ENCODE results near the gene CFAP300.

The CFAP300 gene

DNA sequence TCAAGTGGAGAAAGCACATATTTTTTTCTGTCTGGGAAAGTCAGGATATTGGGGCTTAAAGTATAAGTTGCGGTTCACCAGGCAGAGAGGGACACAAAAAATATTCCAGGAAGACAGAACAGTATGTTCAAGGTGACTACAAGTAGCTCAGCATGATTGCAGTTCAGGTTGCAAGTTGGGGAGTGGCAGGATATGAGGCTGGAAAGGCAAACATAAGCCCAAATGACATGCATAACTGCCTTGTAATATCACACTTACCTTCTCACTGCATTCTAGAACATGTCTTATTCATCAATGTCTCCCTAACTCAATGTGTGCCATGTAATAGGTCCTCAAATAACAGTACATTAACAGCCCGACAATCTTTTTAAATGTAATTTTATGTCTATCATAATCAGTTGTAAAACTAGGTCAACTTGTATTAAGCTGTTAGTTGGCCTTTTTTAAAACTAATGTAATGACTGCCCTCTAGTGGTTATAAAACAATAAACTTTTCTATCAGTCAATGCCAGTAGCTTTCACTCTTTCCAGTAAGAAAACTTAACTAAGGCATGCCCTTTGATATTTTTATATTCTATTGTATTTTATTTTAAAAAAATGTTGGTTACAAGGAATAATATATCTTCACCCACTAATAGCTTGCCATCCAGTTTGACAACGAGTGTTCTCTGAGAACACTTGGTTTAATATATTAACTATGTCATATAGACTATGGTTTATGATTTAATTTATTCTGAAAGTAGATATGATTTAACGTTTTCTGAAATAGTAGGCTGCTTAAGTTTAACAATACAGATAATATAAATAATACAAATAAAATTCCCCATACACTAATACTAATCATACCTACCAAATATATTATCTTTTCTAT is 39.4 kb upstream of the CFAP300 start:
- Histone ChIP-seq H3K23ac (ENCODE audit: low read length) (no peak overlapping the region), H4K8ac (ENCODE audit: low read depth, low read length) (no peak overlapping the region), H3K36me3 (ENCODE audit: control insufficient read depth, insufficient read depth, low read length) (no peaks in the 10 kb centered on the region), H3K4ac (ENCODE audit: low read depth, low read length) (no peak overlapping the region), H4K5ac (ENCODE audit: low read length) (no peak overlapping the region), H3K79me1 (ENCODE audit: low read length) (no peaks in the 10 kb centered on the region), H2AK5ac (ENCODE audit: low read length) (no peak overlapping the region), H2BK5ac (ENCODE audit: low read length) (no peak overlapping the region), H3K27me3 (ENCODE audit: insufficient read depth, low read length, poor library complexity) (no peaks in the 10 kb centered on the region), H3K27ac (ENCODE audit: low read depth, low read length) (no peak overlapping the region), H3K56ac (ENCODE audit: low read length) (no peak overlapping the region), H3K4me2 (ENCODE audit: low read length) (peak overlapping the region; percentile 3), H3K18ac (ENCODE audit: low read length) (no peak overlapping the region), H3K79me2 (ENCODE audit: control insufficient read depth, insufficient read depth, low read length) (no peaks in the 10 kb centered on the region), H2BK15ac (replicated peaks; ENCODE audit: low read depth) (no peak overlapping the region), H3K4me3 (ENCODE audit: low read length) (no peak overlapping the region), H3K4me1 (ENCODE audit: control insufficient read depth, low read depth, low read length) (peaks cover 3% of the 10 kb centered on the region), H3K9ac (ENCODE audit: low read length) (no peak overlapping the region), H2BK120ac (ENCODE audit: low read depth, low read length) (no peak overlapping the region)
- WGBS (ENCODE audit: extremely low coverage, insufficient coverage, low lambda C conversion rate): no CpG with 5 or more reads among the region's 4 CpGs
- DNase-seq: peak; percentile 62

- Histone ChIP-seq H3K4me3 (ENCODE audit: low read length) (no peak overlapping the region), H3K4me2 (ENCODE audit: low read length) (no peak overlapping the region), H3K36me3 (ENCODE audit: control insufficient read depth, insufficient read depth, low read length) (no peaks in the 10 kb centered on the region), H3K79me2 (ENCODE audit: control insufficient read depth, insufficient read depth, low read length) (no peaks in the 10 kb centered on the region), H2BK15ac (replicated peaks; ENCODE audit: low read depth) (no peak overlapping the region), H2BK120ac (ENCODE audit: low read depth, low read length) (no peak overlapping the region), H4K5ac (ENCODE audit: low read length) (no peak overlapping the region), H3K18ac (ENCODE audit: low read length) (no peak overlapping the region), H3K56ac (ENCODE audit: low read length) (no peak overlapping the region), H3K23ac (ENCODE audit: low read length) (no peak overlapping the region), H4K8ac (ENCODE audit: low read depth, low read length) (no peak overlapping the region), H3K79me1 (ENCODE audit: low read length) (no peaks in the 10 kb centered on the region), H3K9ac (ENCODE audit: low read length) (no peak overlapping the region), H3K27ac (ENCODE audit: low read depth, low read length) (no peak overlapping the region), H2AK5ac (ENCODE audit: low read length) (no peak overlapping the region), H2BK5ac (ENCODE audit: low read length) (no peak overlapping the region), H3K4me1 (ENCODE audit: control insufficient read depth, low read depth, low read length) (peaks cover 3% of the 10 kb centered on the region), H3K4ac (ENCODE audit: low read depth, low read length) (no peak overlapping the region), H3K27me3 (ENCODE audit: insufficient read depth, low read length, poor library complexity) (no peaks in the 10 kb centered on the region)
- peak; percentile 97 for DNase-seq
- no CpG with 5 or more reads among the region's 12 CpGs for WGBS (ENCODE audit: extremely low coverage, insufficient coverage, low lambda C conversion rate)
These were observed 36.3 kb upstream of the CFAP300 start for GRCh38 chr11:102010776-102011494.

DNA sequence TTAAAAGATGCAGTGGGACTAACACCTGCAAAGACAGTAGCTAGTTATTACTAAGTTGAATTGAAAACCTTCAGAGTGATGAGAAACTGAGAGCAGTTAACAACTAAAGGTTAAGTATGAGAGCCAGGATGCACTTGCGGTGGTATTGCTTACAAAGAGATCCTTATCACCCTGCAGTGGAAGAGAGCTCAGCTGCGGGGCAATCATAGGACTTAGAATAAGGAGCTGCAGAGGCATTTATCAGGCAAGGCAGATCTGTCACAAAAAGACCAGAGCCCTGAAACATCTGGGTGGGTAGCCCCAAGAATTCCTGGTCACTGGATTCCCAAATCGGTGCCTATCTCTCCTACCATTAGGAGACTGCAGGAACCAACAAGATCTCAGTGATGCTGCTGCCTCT is 34.3 kb upstream of the CFAP300 start:
- H2AK5ac ChIP-seq (ENCODE audit: low read length): no peak overlapping the region
- H2BK120ac ChIP-seq (ENCODE audit: low read depth, low read length): no peak overlapping the region
- H3K4me3 ChIP-seq (ENCODE audit: low read length): no peak overlapping the region
- no peak overlapping the region for H3K4me2 ChIP-seq (ENCODE audit: low read length)
- no peak overlapping the region for H3K4ac ChIP-seq (ENCODE audit: low read depth, low read length)
- no peaks in the 10 kb centered on the region for H3K79me2 ChIP-seq (ENCODE audit: control insufficient read depth, insufficient read depth, low read length)
- WGBS (ENCODE audit: extremely low coverage, insufficient coverage, low lambda C conversion rate): no CpG with 5 or more reads among the region's 3 CpGs
- H4K8ac ChIP-seq (ENCODE audit: low read depth, low read length): no peak overlapping the region
- H2BK15ac ChIP-seq (replicated peaks; ENCODE audit: low read depth): no peak overlapping the region
- no peak overlapping the region for H3K18ac ChIP-seq (ENCODE audit: low read length)
- H3K79me1 ChIP-seq (ENCODE audit: low read length): no peaks in the 10 kb centered on the region
- no peak overlapping the region for H3K27ac ChIP-seq (ENCODE audit: low read depth, low read length)
- H3K56ac ChIP-seq (ENCODE audit: low read length): no peak overlapping the region
- H3K4me1 ChIP-seq (ENCODE audit: control insufficient read depth, low read depth, low read length): no peaks in the 10 kb centered on the region
- H3K36me3 ChIP-seq (ENCODE audit: control insufficient read depth, insufficient read depth, low read length): no peaks in the 10 kb centered on the region
- H3K27me3 ChIP-seq (ENCODE audit: insufficient read depth, low read length, poor library complexity): no peaks in the 10 kb centered on the region
- H3K23ac ChIP-seq (ENCODE audit: low read length): no peak overlapping the region
- DNase-seq: peak; percentile 62
- H2BK5ac ChIP-seq (ENCODE audit: low read length): no peak overlapping the region
- H3K9ac ChIP-seq (ENCODE audit: low read length): no peak overlapping the region
- no peak overlapping the region for H4K5ac ChIP-seq (ENCODE audit: low read length)

GRCh38 chr11:102014756-102015155 is 32.5 kb upstream of the CFAP300 start:
- no peak overlapping the region for H2AK5ac ChIP-seq (ENCODE audit: low read length)
- no peaks in the 10 kb centered on the region for H3K79me1 ChIP-seq (ENCODE audit: low read length)
- no peak overlapping the region for H3K18ac ChIP-seq (ENCODE audit: low read length)
- no peaks in the 10 kb centered on the region for H3K36me3 ChIP-seq (ENCODE audit: control insufficient read depth, insufficient read depth, low read length)
- no peak overlapping the region for H3K4me3 ChIP-seq (ENCODE audit: low read length)
- DNase-seq: no peak
- H3K9ac ChIP-seq (ENCODE audit: low read length): no peak overlapping the region
- no peak overlapping the region for H3K4ac ChIP-seq (ENCODE audit: low read depth, low read length)
- H2BK15ac ChIP-seq (replicated peaks; ENCODE audit: low read depth): no peak overlapping the region
- H3K4me2 ChIP-seq (ENCODE audit: low read length): no peak overlapping the region
- H2BK120ac ChIP-seq (ENCODE audit: low read depth, low read length): no peak overlapping the region
- no CpG with 5 or more reads among the region's 5 CpGs for WGBS (ENCODE audit: extremely low coverage, insufficient coverage, low lambda C conversion rate)
- no peak overlapping the region for H3K23ac ChIP-seq (ENCODE audit: low read length)
- no peak overlapping the region for H2BK5ac ChIP-seq (ENCODE audit: low read length)
- no peak overlapping the region for H3K27ac ChIP-seq (ENCODE audit: low read depth, low read length)
- no peak overlapping the region for H4K5ac ChIP-seq (ENCODE audit: low read length)
- H3K79me2 ChIP-seq (ENCODE audit: control insufficient read depth, insufficient read depth, low read length): no peaks in the 10 kb centered on the region
- no peak overlapping the region for H4K8ac ChIP-seq (ENCODE audit: low read depth, low read length)
- no peaks in the 10 kb centered on the region for H3K4me1 ChIP-seq (ENCODE audit: control insufficient read depth, low read depth, low read length)
- no peak overlapping the region for H3K56ac ChIP-seq (ENCODE audit: low read length)
- H3K27me3 ChIP-seq (ENCODE audit: insufficient read depth, low read length, poor library complexity): no peaks in the 10 kb centered on the region

- no peak overlapping the region for H2AK5ac ChIP-seq (ENCODE audit: low read length)
- no peak overlapping the region for H2BK120ac ChIP-seq (ENCODE audit: low read depth, low read length)
- no peak overlapping the region for H3K27ac ChIP-seq (ENCODE audit: low read depth, low read length)
- no peak overlapping the region for H3K4me2 ChIP-seq (ENCODE audit: low read length)
- no peak overlapping the region for H3K4me3 ChIP-seq (ENCODE audit: low read length)
- H3K79me1 ChIP-seq (ENCODE audit: low read length): no peaks in the 10 kb centered on the region
- H3K36me3 ChIP-seq (ENCODE audit: control insufficient read depth, insufficient read depth, low read length): no peaks in the 10 kb centered on the region
- no peaks in the 10 kb centered on the region for H3K4me1 ChIP-seq (ENCODE audit: control insufficient read depth, low read depth, low read length)
- H2BK15ac ChIP-seq (replicated peaks; ENCODE audit: low read depth): no peak overlapping the region
- H3K18ac ChIP-seq (ENCODE audit: low read length): no peak overlapping the region
- no peak overlapping the region for H4K5ac ChIP-seq (ENCODE audit: low read length)
- no peak overlapping the region for H2BK5ac ChIP-seq (ENCODE audit: low read length)
- no peak overlapping the region for H3K4ac ChIP-seq (ENCODE audit: low read depth, low read length)
- no peak for DNase-seq
- H3K27me3 ChIP-seq (ENCODE audit: insufficient read depth, low read length, poor library complexity): no peaks in the 10 kb centered on the region
- no CpG with 5 or more reads among the region's 3 CpGs for WGBS (ENCODE audit: extremely low coverage, insufficient coverage, low lambda C conversion rate)
- no peak overlapping the region for H3K56ac ChIP-seq (ENCODE audit: low read length)
- H3K23ac ChIP-seq (ENCODE audit: low read length): no peak overlapping the region
- H4K8ac ChIP-seq (ENCODE audit: low read depth, low read length): no peak overlapping the region
- no peak overlapping the region for H3K9ac ChIP-seq (ENCODE audit: low read length)
- no peaks in the 10 kb centered on the region for H3K79me2 ChIP-seq (ENCODE audit: control insufficient read depth, insufficient read depth, low read length)
These were observed 30.2 kb upstream of the CFAP300 start for GRCh38 chr11:102017026-102017425.
